Neuronal stem cell (in vitro differentiated cells): ENCODE data around the gene DSCAM.

Experiments
- DNase-seq: peaks from one replicate; pipeline ENCODE4 v3.0.0-alpha.2; 2013; ENCODE audit warnings: low spot score
- H2AFZ ChIP-seq: one replicate; pipeline ENCODE4 v1.6.1; 2013; ENCODE audit warnings: mild to moderate bottlenecking, low read length, inconsistent platforms
- H2AK5ac ChIP-seq: 2 replicates; pipeline ENCODE4 v1.6.1; 2013; ENCODE audit warnings: low read depth, mild to moderate bottlenecking, inconsistent platforms, low read length, moderate library complexity, mixed read lengths
- H2BK120ac ChIP-seq: 2 replicates; pipeline ENCODE4 v1.6.1; 2013; ENCODE audit warnings: low read depth, mild to moderate bottlenecking, inconsistent platforms, low read length, moderate library complexity, mixed read lengths
- H2BK12ac ChIP-seq: one replicate; pipeline ENCODE4 v1.6.1; 2013; ENCODE audit warnings: low read length, inconsistent platforms
- H2BK15ac ChIP-seq: 2 replicates; pipeline ENCODE4 v1.6.1; 2013; ENCODE audit warnings: mild to moderate bottlenecking, low read length, inconsistent platforms, mixed read lengths
- H2BK5ac ChIP-seq: one replicate; pipeline ENCODE4 v1.6.1; 2013; ENCODE audit warnings: inconsistent platforms, mild to moderate bottlenecking, low read length, moderate library complexity
- H3K14ac ChIP-seq: one replicate; pipeline ENCODE4 v1.6.1; 2013; ENCODE audit warnings: low read length, inconsistent platforms
- H3K18ac ChIP-seq: 2 replicates; pipeline ENCODE4 v1.6.1; 2013; ENCODE audit warnings: low read length, inconsistent platforms
- H3K23ac ChIP-seq: 2 replicates; pipeline ENCODE4 v1.6.1; 2013; ENCODE audit warnings: low read depth, mild to moderate bottlenecking, mixed read lengths, low read length, inconsistent platforms; ENCODE audit not compliant: poor library complexity
- H3K27ac ChIP-seq: replicated peaks from 3 replicates; pipeline ENCODE4 v1.5.1; 2013; ENCODE audit warnings: low read length, inconsistent platforms
- H3K27me3 ChIP-seq, 3 experiments: 2 replicates each; pipeline ENCODE4 v1.6.1; 2013; ENCODE audit warnings: low read length in 3 of 3, mild to moderate bottlenecking in 2 of 3, inconsistent platforms in 1 of 3, low read depth in 1 of 3, mixed read lengths in 1 of 3, moderate library complexity in 1 of 3; ENCODE audit not compliant: control insufficient read depth in 3 of 3, insufficient read depth in 3 of 3
- H3K36me3 ChIP-seq, 2 donors: replicated peaks in 1 of 2; 2 replicates each; pipeline ENCODE4 v1.6.1; 2013; ENCODE audit warnings: low read length in 2 of 2; ENCODE audit not compliant: control insufficient read depth in 2 of 2, insufficient read depth in 2 of 2
- H3K4ac ChIP-seq: 2 replicates; pipeline ENCODE4 v1.6.1; 2013; ENCODE audit warnings: inconsistent platforms, mild to moderate bottlenecking, low read length, moderate library complexity
- H3K4me1 ChIP-seq, 2 donors: 1 replicate in 1 of 2; 2 replicates in 1 of 2; pipeline ENCODE4 v1.6.1; 2013; ENCODE audit warnings: low read length in 2 of 2, low read depth in 1 of 2; ENCODE audit not compliant: control insufficient read depth in 2 of 2, insufficient read depth in 1 of 2
- H3K4me2 ChIP-seq: one replicate; pipeline ENCODE4 v1.6.1; 2013; ENCODE audit warnings: mild to moderate bottlenecking, low read length, inconsistent platforms; ENCODE audit not compliant: insufficient read depth, poor library complexity, severe bottlenecking
- H3K4me3 ChIP-seq, 2 donors: 2 replicates each; pipeline ENCODE4 v1.5.1; 2013; ENCODE audit warnings: low read length in 2 of 2, mild to moderate bottlenecking in 2 of 2, inconsistent platforms in 1 of 2, moderate library complexity in 1 of 2
- H3K79me1 ChIP-seq: one replicate; pipeline ENCODE4 v1.6.1; 2013; ENCODE audit warnings: low read depth, mild to moderate bottlenecking, inconsistent platforms, low read length, moderate library complexity
- H3K9ac ChIP-seq: one replicate; pipeline ENCODE4 v1.6.1; 2013; ENCODE audit warnings: mild to moderate bottlenecking, low read depth, low read length, inconsistent platforms; ENCODE audit not compliant: poor library complexity
- H3K9me3 ChIP-seq, 2 donors: replicated peaks in 1 of 2; 2 replicates each; pipeline versions ENCODE3 to v1.6.1; 2013; ENCODE audit warnings: low read length in 2 of 2, mild to moderate bottlenecking in 2 of 2, inconsistent platforms in 1 of 2, low read depth in 1 of 2, mixed read lengths in 1 of 2, moderate library complexity in 1 of 2; ENCODE audit not compliant: control insufficient read depth in 2 of 2, insufficient read depth in 1 of 2
- H4K8ac ChIP-seq: one replicate; pipeline ENCODE4 v1.6.1; 2013; ENCODE audit warnings: low read depth, mild to moderate bottlenecking, inconsistent platforms, low read length, moderate library complexity
- H4K91ac ChIP-seq: one replicate; pipeline ENCODE4 v1.6.1; 2013; ENCODE audit warnings: low read length, low read depth, mild to moderate bottlenecking, inconsistent platforms; ENCODE audit not compliant: poor library complexity
- WGBS, 2 donors: extraction: QIAGEN DNeasy Blood & Tissue Kit; methylation state at CpG; one replicate each; pipeline ENCODE4 v1.1.7; 2013; ENCODE audit warnings: missing lambda C conversion rate in 2 of 2, mixed read lengths in 1 of 2; ENCODE audit not compliant: insufficient read length in 2 of 2, insufficient replicate concordance in 1 of 2; ENCODE audit errors: extremely low coverage in 2 of 2; 5-methylcytosine and 5-hydroxymethylcytosine counted together

The DSCAM gene

GRCh38 chr21:40555021-40555528 is 291.9 kb downstream of the DSCAM start:
- no peak overlapping the region for H4K91ac ChIP-seq
- no peak overlapping the region for H2BK120ac ChIP-seq
- H3K4me3 ChIP-seq: no peak overlapping the region
- no peak overlapping the region for H3K4ac ChIP-seq
- H3K27ac ChIP-seq: no peak overlapping the region
- H3K4me1 ChIP-seq: no peaks in the 10 kb centered on the region
- no CpG with 5 or more reads among the region's 2 CpGs for WGBS, 2 donors
- DNase-seq: no peak
- H3K14ac ChIP-seq: no peak overlapping the region
- H3K36me3 ChIP-seq: no peaks in the 10 kb centered on the region
- no peaks in the 10 kb centered on the region for H3K9me3 ChIP-seq
- H2AK5ac ChIP-seq: no peak overlapping the region
- no peak overlapping the region for H2BK12ac ChIP-seq
- H2BK5ac ChIP-seq: no peak overlapping the region
- no peak overlapping the region for H3K18ac ChIP-seq
- H3K27me3 ChIP-seq: no peaks in the 10 kb centered on the region
- no peak overlapping the region for H3K9ac ChIP-seq
- no peak overlapping the region for H4K8ac ChIP-seq
- no peak overlapping the region for H2BK15ac ChIP-seq
- no peak overlapping the region for H3K4me2 ChIP-seq
- no peak overlapping the region for H3K23ac ChIP-seq
- H2AFZ ChIP-seq: no peak overlapping the region
- H3K79me1 ChIP-seq: no peaks in the 10 kb centered on the region

DNA sequence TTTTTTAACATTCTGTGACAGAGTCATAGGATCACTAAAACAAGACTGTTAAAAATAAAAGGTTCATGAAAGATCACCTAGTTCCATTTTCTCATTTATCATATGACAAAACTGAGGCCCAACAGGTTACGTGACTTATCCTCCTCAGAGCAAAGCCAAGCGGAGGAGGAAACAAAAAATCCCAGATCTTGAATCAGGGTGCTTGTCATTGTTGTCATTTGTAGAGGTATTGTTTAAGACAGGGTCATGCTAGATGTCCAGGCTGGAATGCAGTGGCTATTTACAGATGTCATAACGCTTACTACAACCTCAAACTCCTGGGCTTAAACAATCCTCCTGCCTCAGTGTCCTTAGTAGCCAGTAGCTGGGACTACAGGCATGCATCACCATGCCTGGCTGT is 293.2 kb downstream of the DSCAM start:
- H4K8ac ChIP-seq: no peak overlapping the region
- no peaks in the 10 kb centered on the region for H3K4me1 ChIP-seq
- no peak overlapping the region for H3K4me2 ChIP-seq
- no peak overlapping the region for H3K4ac ChIP-seq
- H2BK12ac ChIP-seq: no peak overlapping the region
- no peak overlapping the region for H2AK5ac ChIP-seq
- no peak overlapping the region for H3K27ac ChIP-seq
- H3K4me3 ChIP-seq: no peak overlapping the region
- WGBS, 2 donors: no CpG with 5 or more reads among the region's 3 CpGs
- H3K27me3 ChIP-seq: no peaks in the 10 kb centered on the region
- H3K9ac ChIP-seq: no peak overlapping the region
- no peak overlapping the region for H2BK5ac ChIP-seq
- H4K91ac ChIP-seq: no peak overlapping the region
- no peak overlapping the region for H2AFZ ChIP-seq
- H3K79me1 ChIP-seq: no peaks in the 10 kb centered on the region
- no peak overlapping the region for H3K18ac ChIP-seq
- H3K23ac ChIP-seq: no peak overlapping the region
- H3K9me3 ChIP-seq: no peaks in the 10 kb centered on the region
- no peak for DNase-seq
- H2BK15ac ChIP-seq: no peak overlapping the region
- H3K14ac ChIP-seq: no peak overlapping the region
- no peaks in the 10 kb centered on the region for H3K36me3 ChIP-seq
- no peak overlapping the region for H2BK120ac ChIP-seq

GRCh38 chr21:40547906-40548513 is 298.9 kb downstream of the DSCAM start:
- no peak overlapping the region for H2BK15ac ChIP-seq
- no peak overlapping the region for H2AFZ ChIP-seq
- no peak for DNase-seq
- peaks cover 0 to 3% of the 10 kb centered on the region in 2 donors for H3K9me3 ChIP-seq
- H3K36me3 ChIP-seq: no peaks in the 10 kb centered on the region
- no peak overlapping the region for H2BK120ac ChIP-seq
- no peaks in the 10 kb centered on the region for H3K27me3 ChIP-seq
- H2BK12ac ChIP-seq: no peak overlapping the region
- no peak overlapping the region for H3K27ac ChIP-seq
- no peak overlapping the region for H4K8ac ChIP-seq
- no peak overlapping the region for H4K91ac ChIP-seq
- no peak overlapping the region for H3K4me2 ChIP-seq
- no peak overlapping the region for H3K14ac ChIP-seq
- no peak overlapping the region for H3K4ac ChIP-seq
- no CpG with 5 or more reads among the region's 18 CpGs for whole genome bisulfite sequencing, 2 donors
- no peak overlapping the region for H2AK5ac ChIP-seq
- H3K9ac ChIP-seq: peak overlapping the region; percentile 17
- peaks cover 0 to 4% of the 10 kb centered on the region in 2 donors for H3K4me1 ChIP-seq
- no peak overlapping the region for H3K4me3 ChIP-seq
- no peaks in the 10 kb centered on the region for H3K79me1 ChIP-seq
- no peak overlapping the region for H3K23ac ChIP-seq
- H2BK5ac ChIP-seq: no peak overlapping the region
- no peak overlapping the region for H3K18ac ChIP-seq

GRCh38 chr21:40546647-40547046 is 300.3 kb downstream of the DSCAM start:
- no peak overlapping the region for H3K27ac ChIP-seq
- no CpG with 5 or more reads among the region's 2 CpGs for WGBS, 2 donors

More at GRCh38 chr21:40546647-40547046, 300.3 kb downstream of the DSCAM start:
- Histone ChIP-seq H3K4me2 (no peak overlapping the region), H4K91ac (no peak overlapping the region), H2BK5ac (no peak overlapping the region), H2AFZ (no peak overlapping the region), H3K79me1 (no peaks in the 10 kb centered on the region), H3K9me3 (peaks cover 0 to 5% of the 10 kb centered on the region in 2 donors), H2AK5ac (no peak overlapping the region), H3K4ac (no peak overlapping the region), H3K9ac (no peak overlapping the region), H2BK12ac (no peak overlapping the region), H2BK120ac (no peak overlapping the region), H3K14ac (no peak overlapping the region), H3K18ac (no peak overlapping the region), H3K27me3 (no peaks in the 10 kb centered on the region), H3K23ac (no peak overlapping the region), H3K36me3 (peaks cover 0 to 2% of the 10 kb centered on the region in 2 donors), H2BK15ac (no peak overlapping the region), H3K4me1 (peaks cover 0 to 4% of the 10 kb centered on the region in 2 donors), H3K4me3 (no peak overlapping the region), H4K8ac (no peak overlapping the region)
- DNase-seq: no peak
